Measurements from ENCODE around the gene ELP6.
"Not testable (repeated sequence)": the region's sequence is repeated elsewhere in the genome, so short reads cannot be mapped to it uniquely, and the experiment has no call there.

Gene ELP6

DNA sequence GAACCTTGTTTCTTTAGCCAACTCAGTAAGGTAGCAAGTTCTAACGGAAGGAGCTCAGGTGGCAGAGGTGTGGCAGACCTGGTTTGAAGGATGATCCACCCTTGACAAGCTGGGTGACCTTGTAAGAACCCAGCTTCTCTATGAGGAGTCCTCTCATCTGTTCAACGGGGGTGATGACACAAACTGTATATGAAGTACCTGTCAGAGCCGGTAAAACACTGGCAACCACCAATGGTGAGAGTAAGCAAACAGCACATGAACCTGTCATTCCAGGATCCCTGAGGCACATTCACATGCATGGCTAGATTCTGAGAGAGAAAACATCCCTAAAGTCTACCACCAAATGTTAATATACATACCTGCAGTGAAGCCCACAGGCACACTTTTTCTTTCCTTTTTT, 40.1 kb downstream of the ELP6 start:
- Histone ChIP-seq H3K9me3 (ENCODE audit: control insufficient read depth, low read length) (no peaks in the 10 kb centered on the region), H3K27ac (ENCODE audit: insufficient read depth, low read depth, low read length, poor library complexity, severe bottlenecking) (no peak overlapping the region), H3K27me3 (ENCODE audit: control insufficient read depth, insufficient read depth, low read length, poor library complexity, severe bottlenecking) (no peaks in the 10 kb centered on the region), H3K4me3 (ENCODE audit: insufficient read depth, low read depth, low read length) (no peak overlapping the region), H3K36me3 (ENCODE audit: control insufficient read depth, insufficient read depth, low read length) (no peaks in the 10 kb centered on the region), H3K4me1 (ENCODE audit: control insufficient read depth, insufficient read depth, low read length) (no peaks in the 10 kb centered on the region)
- 87 to 88% methylated on average over 3 of the region's 3 CpGs for WGBS, 2 experiments

DNA sequence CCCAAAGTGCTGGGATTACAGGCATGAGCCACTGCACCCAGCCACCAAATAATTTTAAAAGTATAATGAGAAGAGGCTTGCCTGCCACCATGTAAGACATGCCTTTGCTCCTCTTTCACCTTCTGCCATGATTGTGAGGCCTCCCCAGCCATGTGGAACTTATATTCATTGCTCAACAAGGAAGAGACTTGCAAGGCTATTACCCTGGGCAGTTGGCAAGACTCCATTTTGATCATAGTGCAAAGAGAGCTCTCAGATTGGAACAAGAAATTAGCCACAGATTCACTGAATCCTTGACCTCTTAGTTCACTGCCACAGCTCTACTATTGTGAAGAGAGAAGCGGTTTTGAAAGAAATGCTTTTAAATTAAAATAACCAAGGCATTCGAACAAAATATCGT, 43.9 kb downstream of the ELP6 start:
- WGBS, 2 experiments = 86 to 100% methylated on average over 3 of the region's 3 CpGs

DNA sequence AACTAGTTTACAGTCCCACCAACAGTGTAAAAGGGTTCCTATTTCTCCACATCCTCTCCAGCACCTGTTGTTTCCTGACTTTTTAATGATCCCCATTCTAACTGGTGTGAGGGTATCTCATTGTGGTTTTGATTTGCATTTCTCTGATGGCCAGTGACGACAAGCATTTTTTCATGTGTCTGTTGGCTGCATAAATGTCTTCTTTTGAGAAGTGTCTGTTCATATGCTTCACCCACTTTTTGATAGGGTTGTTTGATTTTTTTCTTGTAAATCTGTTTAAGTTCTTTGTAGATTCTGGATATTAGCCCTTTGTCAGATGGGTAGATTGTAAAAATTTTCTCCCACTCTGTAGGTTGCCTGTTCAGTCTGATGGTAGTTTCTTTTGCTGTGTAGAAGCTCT, 45.2 kb downstream of the ELP6 start:
- WGBS, 2 experiments = 94 to 100% methylated on average over 1 of the region's 1 CpG
- not testable (repeated sequence) for H3K27ac ChIP-seq (ENCODE audit: insufficient read depth, low read depth, low read length, poor library complexity, severe bottlenecking); H3K9me3 ChIP-seq (ENCODE audit: control insufficient read depth, low read length); H3K4me3 ChIP-seq (ENCODE audit: insufficient read depth, low read depth, low read length); H3K27me3 ChIP-seq (ENCODE audit: control insufficient read depth, insufficient read depth, low read length, poor library complexity, severe bottlenecking); H3K36me3 ChIP-seq (ENCODE audit: control insufficient read depth, insufficient read depth, low read length); H3K4me1 ChIP-seq (ENCODE audit: control insufficient read depth, insufficient read depth, low read length)

More for the DNA sequence above, 43.9 kb downstream of the ELP6 start:
- Histone ChIP-seq H3K36me3 (ENCODE audit: control insufficient read depth, insufficient read depth, low read length) (no peaks in the 10 kb centered on the region), H3K4me1 (ENCODE audit: control insufficient read depth, insufficient read depth, low read length) (no peaks in the 10 kb centered on the region), H3K27me3 (ENCODE audit: control insufficient read depth, insufficient read depth, low read length, poor library complexity, severe bottlenecking) (no peaks in the 10 kb centered on the region), H3K27ac (ENCODE audit: insufficient read depth, low read depth, low read length, poor library complexity, severe bottlenecking) (no peak overlapping the region), H3K4me3 (ENCODE audit: insufficient read depth, low read depth, low read length) (no peak overlapping the region), H3K9me3 (ENCODE audit: control insufficient read depth, low read length) (no peaks in the 10 kb centered on the region)

DNA sequence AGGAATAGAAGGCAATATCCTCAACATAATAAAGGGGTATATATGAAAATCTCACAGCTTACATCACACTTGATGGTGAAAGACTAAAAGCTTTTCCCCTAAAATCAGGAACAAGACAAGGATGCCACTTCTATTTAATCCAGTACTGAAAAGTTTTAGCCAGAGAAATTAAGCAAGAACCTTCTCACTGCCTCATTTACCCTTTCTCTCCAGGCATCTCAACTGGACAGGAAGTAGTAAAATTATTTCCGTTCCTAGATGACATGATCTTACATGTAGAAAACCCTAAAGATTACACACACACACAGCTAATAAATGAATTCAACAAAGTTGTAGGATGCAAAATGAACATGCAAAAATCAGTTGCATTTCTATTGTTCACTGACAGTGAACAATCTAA, 48.9 kb downstream of the ELP6 start:
- WGBS, 2 experiments = 91 to 100% methylated on average over 1 of the region's 1 CpG
- Histone ChIP-seq H3K4me1 (ENCODE audit: control insufficient read depth, insufficient read depth, low read length) (no peaks in the 10 kb centered on the region), H3K36me3 (ENCODE audit: control insufficient read depth, insufficient read depth, low read length) (no peaks in the 10 kb centered on the region), H3K9me3 (ENCODE audit: control insufficient read depth, low read length) (no peaks in the 10 kb centered on the region), H3K4me3 (ENCODE audit: insufficient read depth, low read depth, low read length) (no peak overlapping the region), H3K27me3 (ENCODE audit: control insufficient read depth, insufficient read depth, low read length, poor library complexity, severe bottlenecking) (no peaks in the 10 kb centered on the region), H3K27ac (ENCODE audit: insufficient read depth, low read depth, low read length, poor library complexity, severe bottlenecking) (no peak overlapping the region)

GRCh38 chr3:47459534-47460085, 53.9 kb downstream of the ELP6 start:
- not testable (repeated sequence) for H3K36me3 ChIP-seq (ENCODE audit: control insufficient read depth, insufficient read depth, low read length); H3K27me3 ChIP-seq (ENCODE audit: control insufficient read depth, insufficient read depth, low read length, poor library complexity, severe bottlenecking); H3K27ac ChIP-seq (ENCODE audit: insufficient read depth, low read depth, low read length, poor library complexity, severe bottlenecking); H3K9me3 ChIP-seq (ENCODE audit: control insufficient read depth, low read length); H3K4me3 ChIP-seq (ENCODE audit: insufficient read depth, low read depth, low read length); H3K4me1 ChIP-seq (ENCODE audit: control insufficient read depth, insufficient read depth, low read length)
- WGBS, 2 experiments = 95 to 96% methylated on average over 9 of the region's 9 CpGs

DNA sequence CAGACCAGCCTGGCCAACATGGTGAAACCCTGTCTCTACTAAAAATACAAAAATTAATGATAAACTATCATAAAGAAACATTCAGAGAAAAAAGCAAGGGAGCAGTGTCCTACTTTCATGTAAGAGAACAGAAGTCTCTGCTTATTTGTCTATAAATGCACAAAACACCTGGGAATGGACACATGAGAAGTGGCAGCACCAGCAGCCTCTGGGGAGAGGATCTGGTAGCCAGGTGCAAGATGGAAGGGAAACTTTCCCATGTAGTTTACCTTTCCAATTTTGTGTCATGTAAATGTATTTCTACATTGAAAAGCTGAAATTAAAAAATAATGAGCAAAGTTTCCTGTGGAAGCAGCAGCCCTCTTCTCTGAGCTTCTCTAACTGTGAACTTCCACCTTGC, 56.5 kb downstream of the ELP6 start:
- Histone ChIP-seq H3K4me3 (ENCODE audit: insufficient read depth, low read depth, low read length) (no peak overlapping the region), H3K27me3 (ENCODE audit: control insufficient read depth, insufficient read depth, low read length, poor library complexity, severe bottlenecking) (no peaks in the 10 kb centered on the region), H3K36me3 (ENCODE audit: control insufficient read depth, insufficient read depth, low read length) (no peaks in the 10 kb centered on the region), H3K4me1 (ENCODE audit: control insufficient read depth, insufficient read depth, low read length) (no peaks in the 10 kb centered on the region), H3K9me3 (ENCODE audit: control insufficient read depth, low read length) (no peaks in the 10 kb centered on the region), H3K27ac (ENCODE audit: insufficient read depth, low read depth, low read length, poor library complexity, severe bottlenecking) (no peak overlapping the region)

- no peaks in the 10 kb centered on the region for H3K36me3 ChIP-seq (ENCODE audit: control insufficient read depth, insufficient read depth, low read length)
- no peak overlapping the region for H3K4me3 ChIP-seq (ENCODE audit: insufficient read depth, low read depth, low read length)
- no peaks in the 10 kb centered on the region for H3K4me1 ChIP-seq (ENCODE audit: control insufficient read depth, insufficient read depth, low read length)
- H3K9me3 ChIP-seq (ENCODE audit: control insufficient read depth, low read length) = no peaks in the 10 kb centered on the region
- 89 to 94% methylated on average over 3 of the region's 3 CpGs for whole genome bisulfite sequencing, 2 experiments
- H3K27me3 ChIP-seq (ENCODE audit: control insufficient read depth, insufficient read depth, low read length, poor library complexity, severe bottlenecking) = no peaks in the 10 kb centered on the region
- H3K27ac ChIP-seq (ENCODE audit: insufficient read depth, low read depth, low read length, poor library complexity, severe bottlenecking) = no peak overlapping the region
These were observed 57.6 kb downstream of the ELP6 start for GRCh38 chr3:47455806-47456452.

DNA sequence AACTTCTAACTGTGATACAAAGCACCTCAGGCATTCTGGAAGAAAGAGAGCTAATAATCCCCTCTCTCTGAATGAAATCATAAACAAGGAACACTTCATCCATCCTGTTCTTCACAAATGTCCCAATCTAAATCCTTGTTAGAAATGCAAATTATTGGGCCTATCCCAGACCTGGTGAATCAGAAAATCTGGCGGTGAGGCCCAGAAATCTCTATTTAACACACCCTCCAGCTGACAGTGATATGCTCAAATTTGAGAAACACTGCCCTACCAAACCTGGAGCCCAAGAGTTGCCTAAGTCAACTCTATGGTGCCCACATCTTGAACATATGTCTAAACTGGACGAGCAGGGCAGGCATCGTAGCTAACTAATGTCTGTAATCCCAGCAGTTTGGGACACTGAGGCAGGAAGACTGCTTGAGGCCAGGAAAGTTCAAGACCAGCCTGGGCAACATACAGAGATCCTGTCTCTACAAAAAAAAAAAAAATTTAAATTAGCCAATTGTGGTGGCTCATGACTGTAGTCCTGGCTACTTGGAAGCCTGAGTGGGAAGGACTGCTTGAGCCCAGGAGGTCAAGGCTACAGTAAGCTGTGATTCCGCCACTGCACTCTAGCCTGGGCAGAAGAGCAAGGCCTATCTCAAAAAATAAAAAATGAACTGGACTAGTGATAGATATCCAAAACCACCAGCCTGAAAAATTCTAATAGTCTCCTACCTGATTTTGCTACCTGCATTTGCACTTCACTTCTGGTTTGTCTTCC, 60.9 kb downstream of the ELP6 start:
- Histone ChIP-seq H3K9me3 (ENCODE audit: control insufficient read depth, low read length) (no peaks in the 10 kb centered on the region), H3K27me3 (ENCODE audit: control insufficient read depth, insufficient read depth, low read length, poor library complexity, severe bottlenecking) (no peaks in the 10 kb centered on the region), H3K36me3 (ENCODE audit: control insufficient read depth, insufficient read depth, low read length) (no peaks in the 10 kb centered on the region), H3K27ac (ENCODE audit: insufficient read depth, low read depth, low read length, poor library complexity, severe bottlenecking) (no peak overlapping the region), H3K4me3 (ENCODE audit: insufficient read depth, low read depth, low read length) (no peak overlapping the region), H3K4me1 (ENCODE audit: control insufficient read depth, insufficient read depth, low read length) (no peaks in the 10 kb centered on the region)
- WGBS, 2 experiments = 79 to 85% methylated on average over 4 of the region's 4 CpGs
